GM19463 (cell line): ENCODE data around the gene CDA.
"Not testable (repeated sequence)": the region's sequence is repeated elsewhere in the genome, so short reads cannot be mapped to it uniquely, and the experiment has no call there.

ENCODE experiments used
- ATAC-seq: cut with Tn5 transposase; IDR thresholded peaks from one replicate; pipeline ENCODE4 v1.9.1; 2021; ENCODE audit warnings: mild to moderate bottlenecking, moderate library complexity; ENCODE audit not compliant: unreplicated experiment

Gene CDA

GRCh38 chr1:20586953-20587660, 1.8 kb upstream of the CDA start:
- ATAC-seq = no peak

- ATAC-seq = no peak
These were observed 1.2 kb upstream of the CDA start for GRCh38 chr1:20587661-20588053.

GRCh38 chr1:20589331-20590278, 708 bp downstream of the CDA start:
- no peak for ATAC-seq

GRCh38 chr1:20590306-20590777, 1.4 kb downstream of the CDA start:
- no peak for ATAC-seq

- no peak for ATAC-seq
These were observed 4.9 kb downstream of the CDA start for GRCh38 chr1:20593756-20594155.

GRCh38 chr1:20594746-20595145, 5.8 kb downstream of the CDA start:
- ATAC-seq = no peak

- no peak for ATAC-seq
These were observed 7.2 kb downstream of the CDA start for GRCh38 chr1:20596106-20596505.

GRCh38 chr1:20597650-20598049, 8.8 kb downstream of the CDA start:
- ATAC-seq = no peak

GRCh38 chr1:20600156-20600555, 11.3 kb downstream of the CDA start:
- no peak for ATAC-seq

- ATAC-seq = no peak
These were observed 12.4 kb downstream of the CDA start for GRCh38 chr1:20601129-20601825.

- ATAC-seq = no peak
These were observed 14.1 kb downstream of the CDA start for GRCh38 chr1:20602851-20603450.

GRCh38 chr1:20603504-20604464, 14.9 kb downstream of the CDA start:
- no peak for ATAC-seq

GRCh38 chr1:20604678-20605077, 15.8 kb downstream of the CDA start:
- no peak for ATAC-seq

GRCh38 chr1:20606801-20607570, 18.1 kb downstream of the CDA start:
- not testable (repeated sequence) for ATAC-seq

- ATAC-seq = no peak
These were observed 20.6 kb downstream of the CDA start for GRCh38 chr1:20609541-20609940.

GRCh38 chr1:20610970-20611369, 22.1 kb downstream of the CDA start:
- ATAC-seq = no peak

- ATAC-seq = no peak
These were observed 22.8 kb downstream of the CDA start for GRCh38 chr1:20611652-20612051.

GRCh38 chr1:20612221-20612746, 23.4 kb downstream of the CDA start:
- ATAC-seq = no peak

GRCh38 chr1:20614131-20614579, 25.3 kb downstream of the CDA start:
- ATAC-seq = no peak
